ENCODE results near the gene EIF4H.

- TF ChIP-seq CTCF (IDR thresholded peaks at IDR 0.05) (no peak), POLR2A (IDR thresholded peaks at IDR 0.05) (no peak), POLR2AphosphoS5 (IDR thresholded peaks at IDR 0.05) (no peak)
Observed at GRCh38 chr7:74246497-74246896, 72.3 kb downstream of the EIF4H start.
